ENCODE results near the gene OTX2.

The OTX2 gene

DNA sequence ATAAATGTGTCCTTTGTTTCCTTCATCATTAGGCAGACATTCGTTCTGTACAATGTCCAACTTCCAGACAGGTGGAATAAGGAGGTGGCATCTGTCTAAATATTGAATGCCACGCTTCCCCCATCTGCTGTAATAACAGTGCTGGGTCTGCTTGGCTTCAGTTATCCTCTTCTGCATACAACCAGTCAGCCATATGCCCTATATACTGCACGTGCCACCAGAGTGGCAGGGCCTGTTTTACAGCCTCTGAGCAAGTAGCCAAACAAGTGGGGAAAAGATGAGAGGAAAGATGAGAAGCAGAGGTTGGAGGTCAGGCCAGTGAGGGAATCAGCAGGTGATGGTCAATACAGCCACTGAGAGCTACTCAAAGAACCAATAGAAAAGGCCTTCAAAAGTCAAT is 55.4 kb downstream of the OTX2 start:
- no peaks in the 10 kb centered on the region for H3K36me3 Mint-ChIP-seq (ENCODE audit: low read depth)
- no peak overlapping the region for H3K4me3 Mint-ChIP-seq
- peaks cover 5% of the 10 kb centered on the region for H3K27me3 Mint-ChIP-seq (ENCODE audit: low read depth)
- H3K9me3 Mint-ChIP-seq = no peaks in the 10 kb centered on the region
- H3K4me1 Mint-ChIP-seq = no peaks in the 10 kb centered on the region
- H3K27ac Mint-ChIP-seq = no peak overlapping the region
- TF ChIP-seq, protein P1, sequence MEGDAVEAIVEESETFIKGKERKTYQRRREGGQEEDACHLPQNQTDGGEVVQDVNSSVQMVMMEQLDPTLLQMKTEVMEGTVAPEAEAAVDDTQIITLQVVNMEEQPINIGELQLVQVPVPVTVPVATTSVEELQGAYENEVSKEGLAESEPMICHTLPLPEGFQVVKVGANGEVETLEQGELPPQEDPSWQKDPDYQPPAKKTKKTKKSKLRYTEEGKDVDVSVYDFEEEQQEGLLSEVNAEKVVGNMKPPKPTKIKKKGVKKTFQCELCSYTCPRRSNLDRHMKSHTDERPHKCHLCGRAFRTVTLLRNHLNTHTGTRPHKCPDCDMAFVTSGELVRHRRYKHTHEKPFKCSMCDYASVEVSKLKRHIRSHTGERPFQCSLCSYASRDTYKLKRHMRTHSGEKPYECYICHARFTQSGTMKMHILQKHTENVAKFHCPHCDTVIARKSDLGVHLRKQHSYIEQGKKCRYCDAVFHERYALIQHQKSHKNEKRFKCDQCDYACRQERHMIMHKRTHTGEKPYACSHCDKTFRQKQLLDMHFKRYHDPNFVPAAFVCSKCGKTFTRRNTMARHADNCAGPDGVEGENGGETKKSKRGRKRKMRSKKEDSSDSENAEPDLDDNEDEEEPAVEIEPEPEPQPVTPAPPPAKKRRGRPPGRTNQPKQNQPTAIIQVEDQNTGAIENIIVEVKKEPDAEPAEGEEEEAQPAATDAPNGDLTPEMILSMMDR (IDR thresholded peaks at IDR 0.05; ENCODE audit: unreplicated experiment in 3 of 3) = no peak

DNA sequence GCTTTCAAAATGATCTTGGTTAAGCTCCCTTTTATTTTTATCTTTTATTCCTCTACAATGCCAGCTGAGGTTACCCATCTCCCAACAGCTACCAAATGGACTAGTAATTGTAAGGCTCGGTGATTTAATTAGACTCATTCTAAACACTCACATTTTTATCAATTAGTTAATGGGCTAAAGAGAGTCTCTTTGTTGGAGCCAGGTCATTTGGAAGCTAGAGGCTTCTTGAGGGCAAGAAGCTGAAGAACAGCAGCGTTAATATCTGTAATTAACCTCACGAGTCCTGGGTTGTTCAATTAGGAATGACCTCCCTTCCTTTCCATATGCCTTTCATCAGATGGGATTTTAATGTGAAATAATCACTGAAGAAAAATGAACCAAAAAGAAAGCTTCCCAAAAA is 56.9 kb downstream of the OTX2 start:
- Mint-ChIP-seq H3K4me1 (no peaks in the 10 kb centered on the region), H3K9me3 (no peaks in the 10 kb centered on the region), H3K27ac (no peak overlapping the region), H3K4me3 (no peak overlapping the region), H3K36me3 (ENCODE audit: low read depth) (no peaks in the 10 kb centered on the region), H3K27me3 (ENCODE audit: low read depth) (peaks cover 5% of the 10 kb centered on the region)
- TF ChIP-seq, protein P1 (IDR thresholded peaks at IDR 0.05; ENCODE audit: unreplicated experiment in 3 of 3) = no peak

DNA sequence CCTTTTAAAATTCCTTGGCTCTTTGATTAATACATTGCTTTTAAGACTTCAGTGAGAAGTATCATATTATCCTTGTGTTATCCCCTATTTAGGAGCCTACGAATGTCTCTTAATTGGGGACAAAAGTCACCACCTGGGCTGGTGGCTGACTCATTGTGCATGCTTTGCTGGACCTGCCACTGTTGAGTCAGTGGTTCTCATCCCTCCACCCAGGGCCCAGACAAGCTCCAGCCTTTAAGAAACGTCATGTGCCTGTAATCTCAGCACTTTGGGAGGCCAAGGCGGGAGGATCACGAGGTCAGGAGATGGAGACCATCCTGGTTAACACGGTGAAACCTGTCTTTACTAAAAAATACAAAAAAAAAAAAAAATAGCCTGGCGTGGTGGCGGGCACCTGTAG is 57.9 kb downstream of the OTX2 start:
- H3K27ac Mint-ChIP-seq = no peak overlapping the region
- TF ChIP-seq, protein P1 (IDR thresholded peaks at IDR 0.05; ENCODE audit: unreplicated experiment in 3 of 3) = no peak
- peaks cover 5% of the 10 kb centered on the region for H3K27me3 Mint-ChIP-seq (ENCODE audit: low read depth)

DNA sequence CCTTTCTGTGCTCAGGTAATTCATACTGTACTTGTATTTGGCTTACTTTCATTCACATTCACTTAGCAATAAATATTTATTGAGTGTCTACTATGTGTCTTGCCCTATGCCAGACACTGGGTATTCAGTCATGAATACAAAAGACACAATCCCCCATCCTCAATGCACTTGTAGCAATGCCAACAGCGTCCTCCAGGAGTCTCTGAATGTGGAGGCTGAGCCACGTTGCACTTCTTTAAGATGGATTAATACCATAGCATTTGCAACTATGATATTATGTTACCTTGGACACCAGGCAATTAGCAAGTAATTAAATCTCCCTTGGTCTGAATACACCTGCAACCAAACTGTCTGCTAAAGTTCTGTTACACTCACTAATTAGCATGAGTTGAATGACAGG is 58.8 kb downstream of the OTX2 start:
- Mint-ChIP-seq H3K9me3 (no peaks in the 10 kb centered on the region), H3K4me1 (no peaks in the 10 kb centered on the region), H3K4me3 (no peak overlapping the region), H3K27me3 (ENCODE audit: low read depth) (peaks cover 5% of the 10 kb centered on the region), H3K36me3 (ENCODE audit: low read depth) (no peaks in the 10 kb centered on the region), H3K27ac (no peak overlapping the region)
- TF ChIP-seq, protein P1 (IDR thresholded peaks at IDR 0.05; ENCODE audit: unreplicated experiment in 3 of 3) = no peak

More for the DNA sequence above, 57.9 kb downstream of the OTX2 start:
- Mint-ChIP-seq H3K4me3 (no peak overlapping the region), H3K36me3 (ENCODE audit: low read depth) (no peaks in the 10 kb centered on the region), H3K9me3 (no peaks in the 10 kb centered on the region), H3K4me1 (no peaks in the 10 kb centered on the region)
